ENCODE measurements around the gene FAM83F.

FAM83F gene

DNA sequence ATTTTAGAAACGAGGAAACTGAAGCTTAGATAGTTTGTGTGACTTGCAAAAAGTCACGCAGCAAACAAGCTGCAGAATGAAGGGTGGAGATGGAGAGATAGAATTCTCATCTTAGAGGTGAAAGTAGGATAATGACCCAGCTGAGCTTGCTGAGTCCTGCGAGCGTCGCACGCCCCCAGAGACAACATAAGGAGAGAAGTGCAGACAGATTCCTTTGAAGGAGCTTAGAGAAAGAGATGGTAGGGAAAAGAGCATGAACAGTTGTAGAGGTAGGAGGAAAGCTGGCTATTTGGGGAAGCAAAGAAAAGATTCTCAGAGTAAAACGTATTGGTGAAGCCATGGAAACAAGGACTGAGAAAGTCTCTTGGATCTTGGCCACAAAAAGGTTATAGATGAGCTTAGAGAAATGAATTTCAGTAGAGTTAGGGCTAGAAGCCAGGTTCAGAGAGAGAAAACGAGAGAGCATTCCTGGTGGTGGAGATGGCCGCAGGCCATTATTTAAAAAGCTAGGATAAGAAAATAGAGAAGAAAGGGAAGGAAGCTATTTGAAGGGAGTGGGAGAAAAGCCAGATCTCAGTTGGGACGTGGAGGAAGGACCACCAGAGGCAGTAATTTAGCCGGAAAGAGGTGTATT lies 44.8 kb downstream of the FAM83F start:
- no peak for FAIRE-seq

DNA sequence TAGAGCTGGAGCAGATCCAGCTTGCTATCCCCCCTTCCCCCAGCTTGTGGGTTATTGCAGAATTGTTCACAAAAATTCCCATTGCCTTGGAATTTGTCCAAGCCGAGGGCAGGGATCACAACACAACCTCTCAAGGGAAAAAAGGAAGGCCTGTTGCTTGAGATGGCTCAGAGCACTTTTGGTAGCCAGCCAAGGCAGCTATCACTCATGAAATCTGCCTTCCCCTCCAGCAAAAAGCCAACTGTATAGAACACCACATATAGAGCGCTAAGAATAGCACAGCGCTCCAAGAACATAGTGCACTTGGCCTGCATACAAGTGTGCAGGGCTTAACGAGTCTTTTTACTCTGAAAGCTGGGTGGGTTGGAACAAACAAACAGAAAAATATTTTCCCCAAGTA lies 46.2 kb downstream of the FAM83F start:
- FAIRE-seq = no peak

DNA sequence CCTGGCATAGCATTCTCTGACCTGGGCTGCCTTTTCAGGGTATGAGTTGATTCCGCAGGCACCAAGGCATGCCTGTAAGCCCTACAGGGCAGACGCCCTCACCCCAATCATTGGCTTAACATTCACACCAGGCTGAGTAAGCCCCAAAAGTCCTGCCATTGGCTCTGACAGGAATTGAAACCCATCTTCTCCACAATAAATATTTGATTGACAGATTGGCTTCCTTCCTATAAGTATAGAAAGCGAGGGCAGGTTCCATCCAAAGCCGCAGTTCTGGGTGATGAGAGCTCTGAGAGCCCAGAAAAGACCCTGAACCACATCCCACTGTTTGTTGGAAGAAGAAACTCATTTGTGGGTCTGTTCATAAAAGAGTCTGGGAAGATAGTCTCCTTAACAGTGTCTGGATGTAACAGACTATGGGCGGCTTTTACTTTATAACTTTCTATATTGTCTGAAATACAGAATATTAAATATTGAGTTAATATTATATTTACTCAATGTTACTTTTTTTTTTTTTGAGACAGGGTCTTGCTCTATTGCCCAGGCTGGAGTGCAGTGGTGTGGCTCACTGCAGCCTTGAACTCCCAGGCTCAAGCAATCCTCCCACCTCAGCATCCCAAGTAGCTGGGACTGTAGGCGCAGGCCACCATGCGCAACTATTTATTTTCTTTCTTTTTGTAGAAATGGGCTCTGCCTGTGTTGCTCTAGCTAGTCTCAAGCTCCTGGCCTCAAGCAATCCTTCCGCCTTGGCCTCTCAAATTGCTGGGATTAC lies 46.8 kb downstream of the FAM83F start:
- no peak for FAIRE-seq

DNA sequence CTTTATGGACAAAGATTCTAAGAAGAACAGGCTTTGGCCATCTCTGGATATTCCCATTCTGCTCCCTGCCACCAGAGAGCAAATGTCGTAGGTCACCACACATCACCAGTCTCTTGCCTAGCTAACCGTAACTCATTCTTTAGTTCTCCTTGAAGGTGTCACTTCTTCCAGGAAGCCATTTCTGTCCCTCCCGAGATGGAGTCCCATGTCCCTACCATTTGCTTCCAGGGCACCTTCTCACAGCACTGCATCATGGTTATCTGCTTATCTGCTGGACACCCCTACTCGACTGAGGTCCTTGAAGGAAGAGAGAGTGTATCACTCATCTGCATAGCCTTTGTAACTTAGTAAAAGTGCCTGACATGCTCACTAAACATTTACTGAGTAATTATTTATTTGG lies 47.6 kb downstream of the FAM83F start:
- no peak for FAIRE-seq

DNA sequence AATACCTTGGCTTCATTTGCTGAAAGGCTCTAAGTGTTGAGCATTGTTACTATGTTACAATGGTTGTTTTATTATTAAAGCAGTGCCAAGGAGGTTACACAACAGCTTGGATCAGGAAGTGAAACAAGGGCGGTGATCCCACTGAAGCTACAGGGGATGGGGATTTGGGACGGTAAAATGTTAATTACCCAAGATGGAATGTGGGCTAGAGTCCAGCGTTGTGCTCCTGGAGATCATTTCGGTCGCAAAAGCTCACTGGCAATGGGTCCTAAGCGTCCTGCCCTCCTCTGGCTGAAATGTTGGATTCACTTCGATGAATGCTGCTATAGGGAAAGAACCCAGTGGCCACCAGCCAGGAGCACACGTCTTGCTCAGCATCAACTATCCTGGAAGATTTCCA lies 48.3 kb downstream of the FAM83F start:
- FAIRE-seq = no peak

DNA sequence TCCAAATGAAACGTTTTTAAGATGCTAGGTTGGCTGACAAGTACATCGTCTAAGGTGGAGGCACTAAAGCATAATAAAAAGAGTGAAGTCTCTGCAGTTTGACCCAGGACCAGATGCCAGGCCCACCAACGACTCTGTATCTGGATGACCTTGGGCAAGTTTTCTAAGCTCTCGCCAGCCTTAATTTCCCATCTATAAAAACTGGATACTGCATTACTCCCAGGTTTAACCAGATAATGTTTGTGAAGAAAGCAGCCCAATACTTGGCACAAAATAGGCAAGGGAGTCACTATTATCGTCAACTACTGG lies 49.0 kb downstream of the FAM83F start:
- no peak for FAIRE-seq

DNA sequence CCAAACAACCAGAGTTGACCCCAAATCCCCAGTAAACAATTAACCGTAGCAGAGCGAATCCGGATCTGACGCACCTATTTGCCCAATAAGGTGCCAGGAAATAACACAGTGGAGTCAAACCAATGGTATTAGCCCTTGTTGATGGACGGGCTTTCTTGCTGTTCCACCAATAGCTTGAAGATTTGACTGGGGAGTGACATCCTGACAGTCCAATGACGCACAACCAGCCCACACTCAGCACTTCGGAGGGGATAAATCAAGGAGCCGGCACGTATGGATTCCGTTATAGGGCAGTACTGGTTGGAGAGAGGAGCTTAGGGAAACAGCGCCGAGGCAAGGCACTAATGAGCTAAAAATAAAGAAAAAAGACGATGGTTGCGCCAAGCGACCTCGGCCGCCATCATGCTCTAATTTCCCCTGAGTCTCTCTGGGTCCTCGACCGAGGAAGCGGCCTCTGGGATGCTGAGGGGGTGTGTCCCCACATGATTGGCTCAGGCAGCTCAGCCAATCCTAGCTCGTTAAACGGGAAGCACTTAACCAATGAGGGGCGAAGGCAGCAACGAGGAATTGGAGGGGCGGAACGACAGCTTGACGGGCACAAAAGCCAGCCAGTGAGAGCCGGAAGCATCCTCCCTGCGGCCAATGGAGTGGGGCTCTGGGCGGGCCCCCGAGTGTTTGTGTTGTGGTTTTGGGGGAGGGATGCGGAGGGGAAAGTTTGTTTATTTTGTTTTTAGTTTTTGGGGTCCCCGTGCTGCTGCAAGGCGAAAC lies 49.5 kb downstream of the FAM83F start:
- FAIRE-seq = peak; percentile 99

DNA sequence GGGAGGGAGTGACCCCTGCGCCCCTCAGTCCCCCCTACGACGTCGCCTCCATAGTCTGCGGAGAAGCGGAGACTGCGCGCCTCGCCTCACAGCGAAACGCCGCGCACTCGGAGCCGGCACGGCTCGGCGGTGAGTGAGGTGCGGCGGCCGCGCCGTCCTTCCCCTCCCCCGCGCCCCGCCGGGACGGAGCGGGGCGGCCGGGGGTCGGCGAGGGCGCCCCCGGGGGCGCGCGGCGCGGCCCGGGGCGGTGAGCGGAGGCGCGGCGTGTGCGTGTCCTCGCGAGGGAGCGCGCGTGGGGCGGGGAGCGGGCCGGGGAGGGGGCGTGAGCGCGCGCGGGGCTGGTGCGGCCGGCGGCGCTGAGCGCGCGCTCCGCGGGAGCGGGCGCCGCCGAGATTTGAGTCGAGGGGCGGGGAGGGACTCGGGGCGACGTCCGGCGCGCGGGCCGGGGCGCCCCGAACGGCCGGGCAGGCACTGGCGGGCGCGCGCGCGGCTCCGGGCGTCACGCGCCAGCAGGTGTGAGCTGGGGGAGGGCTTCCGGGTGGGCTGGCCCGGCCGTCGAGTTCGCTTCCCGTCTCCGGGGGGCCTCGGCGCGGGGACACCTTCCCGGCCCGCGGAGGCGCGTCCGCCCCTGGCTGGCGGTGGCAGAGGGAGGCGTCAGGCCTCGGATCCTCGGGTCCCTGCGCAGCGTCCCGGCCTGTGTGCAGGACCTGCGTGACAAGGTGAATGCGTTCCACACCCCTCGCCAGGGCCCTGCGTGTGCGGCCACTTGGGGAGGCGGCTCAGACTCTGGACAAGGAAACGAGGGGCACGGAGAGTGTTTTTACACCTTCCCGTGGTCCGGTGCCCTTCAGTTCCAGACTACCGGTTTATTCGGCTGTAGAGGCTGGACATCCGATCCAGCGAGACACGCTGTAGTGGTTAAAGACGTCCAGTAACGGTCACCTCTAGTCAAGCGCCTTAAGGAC lies 50.4 kb downstream of the FAM83F start:
- FAIRE-seq = no peak

DNA sequence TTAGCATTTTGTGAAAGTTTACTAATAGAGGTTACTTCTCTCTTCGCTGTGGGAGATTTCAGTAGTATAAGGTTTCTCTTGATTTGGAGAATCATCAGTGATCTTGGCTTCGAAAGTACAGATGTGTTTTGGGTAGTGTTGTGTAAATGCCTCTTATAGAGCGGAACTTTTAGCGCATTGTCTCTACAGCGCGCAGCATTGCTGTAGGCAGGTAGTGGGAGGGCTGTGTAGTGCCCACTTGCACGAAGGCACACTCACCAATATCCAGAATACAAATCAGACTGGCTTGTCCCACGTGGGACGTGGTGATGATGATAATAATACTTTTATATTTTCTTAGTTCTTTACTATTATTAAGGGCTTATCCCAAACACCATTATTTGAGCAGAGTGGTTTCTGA lies 51.4 kb downstream of the FAM83F start:
- no peak for FAIRE-seq

DNA sequence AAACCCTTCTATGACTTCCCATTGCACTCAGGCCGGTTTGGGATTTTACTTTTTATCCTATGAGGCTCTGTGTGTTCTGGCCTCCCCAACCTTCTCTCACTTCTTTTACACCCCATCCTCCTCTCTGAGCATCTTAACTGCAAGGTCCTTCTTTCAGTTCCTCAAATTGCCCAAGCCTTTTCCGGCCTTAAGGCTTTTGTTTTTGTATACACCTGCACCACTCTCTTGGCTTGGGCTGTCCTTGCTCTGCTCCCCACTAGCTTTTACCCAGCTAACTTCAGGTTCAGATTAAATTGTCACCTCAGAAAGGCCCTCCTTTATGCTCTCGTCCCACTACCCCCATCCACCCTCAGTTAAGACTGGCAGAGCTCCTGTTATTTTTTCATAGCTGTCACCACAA lies 55.5 kb downstream of the FAM83F start:
- no peak for FAIRE-seq

DNA sequence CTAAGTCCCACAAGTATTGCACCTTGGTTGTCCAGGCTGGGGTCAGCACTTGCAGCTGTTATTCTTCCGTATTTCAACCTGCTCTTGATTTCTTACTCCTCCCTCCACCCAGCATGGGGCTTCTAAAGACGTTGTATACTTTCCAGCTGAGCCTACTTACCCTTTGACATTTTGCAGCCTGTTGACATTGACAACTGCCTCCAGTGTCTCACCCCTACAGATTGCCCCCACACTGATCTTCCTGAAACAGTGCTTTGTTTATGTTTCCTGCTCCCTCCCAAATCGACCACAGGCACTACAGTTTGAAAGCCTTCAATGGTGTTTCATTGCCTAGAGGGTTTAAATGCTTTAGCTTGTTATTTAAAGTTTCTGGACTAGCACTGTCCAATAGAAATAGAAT lies 56.6 kb downstream of the FAM83F start:
- no peak for FAIRE-seq

DNA sequence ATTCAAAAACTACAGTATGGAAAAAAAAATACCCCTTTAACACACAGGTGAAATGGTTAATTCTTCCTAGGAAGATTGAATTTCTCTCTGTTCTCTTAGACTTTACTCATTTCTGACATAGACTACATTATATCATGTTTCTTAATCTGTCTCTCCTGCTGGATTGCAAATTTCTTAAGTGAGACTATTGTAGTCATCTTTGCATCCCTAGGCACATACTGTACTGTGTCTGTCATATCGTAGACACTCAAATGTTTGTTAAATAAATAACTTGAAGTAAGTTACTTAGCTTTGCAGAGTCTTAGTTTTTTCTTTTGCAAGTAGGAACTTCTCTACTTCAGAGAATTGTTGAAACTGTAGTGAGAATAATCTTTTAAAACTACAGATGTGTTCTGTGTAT lies 58.7 kb downstream of the FAM83F start:
- no peak for FAIRE-seq

DNA sequence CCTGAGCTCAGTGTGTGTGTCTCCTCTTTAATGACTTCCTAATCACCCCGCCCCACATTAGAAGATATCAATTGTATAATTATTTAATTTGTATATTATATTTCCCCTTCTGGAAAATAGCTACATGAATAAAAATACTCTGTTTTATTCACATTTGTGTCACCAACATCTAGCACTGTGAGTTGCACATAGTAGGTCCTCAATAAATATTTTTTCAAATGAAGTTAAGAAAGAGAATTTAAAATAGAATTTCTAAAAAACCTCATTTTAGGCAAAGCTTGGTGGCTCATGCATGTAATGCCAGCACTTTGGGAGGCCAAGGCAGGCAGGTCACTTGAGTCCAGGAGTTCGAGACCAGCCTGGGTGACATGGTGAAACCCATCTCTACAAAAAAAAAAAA lies 59.7 kb downstream of the FAM83F start:
- no peak for FAIRE-seq

DNA sequence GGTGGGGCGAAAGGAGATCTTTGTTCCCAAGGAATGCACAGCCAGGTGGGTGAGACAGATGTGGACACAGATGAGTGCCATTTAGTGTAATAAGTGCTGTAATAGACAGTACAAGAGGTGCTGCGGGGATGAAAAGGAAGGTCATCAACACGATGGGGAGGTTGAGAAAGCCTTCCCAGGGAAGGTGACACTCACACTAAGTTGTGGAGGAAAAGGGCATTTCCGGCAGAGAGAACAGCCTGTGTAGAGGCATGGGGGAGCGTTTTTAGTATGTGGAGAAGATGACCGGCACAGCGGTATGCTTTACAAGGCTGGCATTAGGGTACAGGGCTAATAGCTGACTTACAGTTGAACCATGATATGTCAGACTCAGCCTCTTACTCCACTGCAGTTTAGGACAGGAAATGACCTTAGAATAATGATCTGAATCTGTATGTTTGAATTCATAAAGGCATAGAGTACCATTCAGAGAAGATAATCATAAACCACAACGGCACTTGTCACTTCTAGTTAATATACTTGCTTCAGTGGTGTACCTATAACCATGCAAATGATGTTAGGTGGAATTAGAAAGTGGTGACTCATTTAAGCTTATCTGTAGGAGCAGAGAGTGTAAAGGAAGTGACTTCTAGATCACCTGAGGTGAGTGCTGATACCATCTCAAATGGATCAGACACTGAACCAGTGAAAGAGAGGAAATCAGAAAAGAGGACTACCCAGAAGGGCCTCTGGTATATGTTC lies 60.6 kb downstream of the FAM83F start:
- no peak for FAIRE-seq

DNA sequence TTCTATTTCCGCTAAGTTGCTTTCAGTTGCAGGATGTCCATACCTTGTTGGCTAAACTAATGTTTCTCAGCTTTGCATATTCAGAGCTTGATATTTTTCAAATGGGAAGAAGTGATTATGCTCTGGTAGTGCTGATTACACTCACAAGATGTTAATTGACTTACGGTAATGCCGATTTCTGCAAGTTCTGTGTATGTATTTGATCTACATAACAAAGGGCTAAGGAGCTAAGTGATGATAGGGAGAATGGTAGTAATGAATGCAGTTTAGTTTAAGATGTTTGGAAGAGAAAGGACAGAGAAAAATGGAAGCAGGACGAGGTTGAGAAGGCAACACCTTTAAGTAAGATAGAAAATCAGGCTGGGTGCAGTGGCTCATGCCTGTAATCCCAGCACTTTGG lies 61.4 kb downstream of the FAM83F start:
- FAIRE-seq = no peak

DNA sequence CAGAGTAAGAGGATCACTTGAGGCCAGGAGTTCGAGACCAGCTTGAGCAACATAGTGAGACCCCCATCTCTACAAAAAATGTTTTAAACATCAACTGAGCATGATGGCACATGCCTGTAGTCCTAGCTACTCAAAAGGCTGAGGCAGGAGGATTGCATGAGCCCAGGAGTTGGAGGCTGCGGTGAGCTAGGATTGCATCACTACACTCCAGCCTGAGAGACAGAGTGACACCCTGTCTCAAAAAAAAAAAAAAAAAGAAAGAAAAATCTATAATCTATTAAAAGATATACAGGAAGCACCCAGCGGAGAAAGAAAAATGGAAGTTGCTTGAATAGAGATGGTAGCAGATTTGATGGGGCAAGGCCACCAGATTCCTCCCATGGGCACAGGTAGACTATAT lies 61.8 kb downstream of the FAM83F start:
- no peak for FAIRE-seq

DNA sequence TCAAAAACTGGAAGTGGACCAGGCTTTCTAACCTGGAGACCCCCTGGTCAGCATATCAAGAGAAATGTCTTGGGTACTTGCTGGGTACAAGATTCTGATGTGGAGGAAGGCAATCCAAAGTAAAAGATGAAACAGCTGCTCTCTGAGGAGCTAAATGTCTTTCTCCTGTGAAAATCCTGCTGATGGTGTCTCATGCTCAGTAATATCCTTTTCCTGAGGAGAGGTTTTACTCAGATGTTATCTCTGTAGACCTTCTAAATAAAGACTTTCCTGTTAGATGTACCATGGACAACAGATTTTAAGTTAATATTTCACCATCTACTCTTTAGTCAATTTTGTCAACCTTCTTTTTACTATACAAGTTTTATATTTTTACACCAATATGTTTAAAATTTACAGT lies 62.9 kb downstream of the FAM83F start:
- FAIRE-seq = no peak

DNA sequence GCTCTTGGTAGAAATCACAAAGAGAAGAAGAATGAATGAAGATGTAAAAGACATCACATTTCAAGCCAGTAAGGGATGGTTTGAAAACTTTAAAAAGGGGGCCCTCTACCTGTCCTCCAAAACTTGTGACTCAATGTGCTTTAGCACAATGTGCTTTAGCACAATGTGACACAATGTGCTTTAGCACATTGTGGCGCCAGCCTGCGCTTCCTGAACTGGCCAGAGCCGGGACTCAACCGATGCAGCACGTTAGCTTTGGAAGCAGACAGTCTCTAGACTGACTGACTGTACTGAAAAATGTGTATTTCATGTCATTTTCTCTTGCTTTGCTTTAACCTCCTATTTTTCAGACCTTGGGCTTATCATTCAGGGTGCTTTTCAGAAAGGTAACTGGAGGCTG lies 63.5 kb downstream of the FAM83F start:
- no peak for FAIRE-seq

DNA sequence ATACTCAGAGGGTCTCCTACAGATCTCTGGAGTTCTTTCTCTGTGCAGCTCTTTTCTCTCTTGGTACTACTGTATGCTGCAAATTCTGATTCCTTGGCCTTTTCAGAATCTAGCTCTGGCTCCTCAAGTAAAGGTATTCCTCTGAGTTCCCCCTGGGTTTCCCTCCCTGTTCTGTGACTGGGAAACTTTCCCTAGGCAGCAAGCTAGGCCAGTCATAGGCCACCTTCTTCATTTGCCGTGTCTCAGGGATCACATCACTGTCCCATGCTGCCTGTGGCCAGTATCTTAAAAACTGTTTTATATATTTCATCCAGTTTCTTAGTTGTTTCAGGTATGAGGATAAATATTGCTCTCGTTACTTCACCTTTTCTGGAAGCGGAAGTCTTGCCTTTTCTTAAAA lies 71.2 kb downstream of the FAM83F start:
- FAIRE-seq = no peak

DNA sequence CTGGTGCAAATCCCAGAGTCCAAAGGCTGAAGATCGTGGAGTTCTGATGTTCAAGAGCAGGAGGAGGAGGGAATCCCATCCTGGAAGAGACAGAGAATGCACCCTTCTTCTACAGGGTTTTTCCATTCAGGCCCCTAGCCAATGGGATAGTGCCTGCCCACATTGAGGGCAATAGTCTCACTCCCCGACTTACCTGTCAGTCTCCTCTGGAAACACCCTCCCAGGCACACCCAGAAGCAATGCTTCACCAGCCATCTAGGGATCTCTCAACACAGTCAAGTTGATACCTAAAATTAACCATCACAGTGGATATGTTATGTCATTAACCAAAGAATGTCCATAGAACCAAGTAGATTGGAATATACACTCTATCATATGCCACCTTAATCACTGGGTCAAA lies 72.9 kb downstream of the FAM83F start:
- no peak for FAIRE-seq

DNA sequence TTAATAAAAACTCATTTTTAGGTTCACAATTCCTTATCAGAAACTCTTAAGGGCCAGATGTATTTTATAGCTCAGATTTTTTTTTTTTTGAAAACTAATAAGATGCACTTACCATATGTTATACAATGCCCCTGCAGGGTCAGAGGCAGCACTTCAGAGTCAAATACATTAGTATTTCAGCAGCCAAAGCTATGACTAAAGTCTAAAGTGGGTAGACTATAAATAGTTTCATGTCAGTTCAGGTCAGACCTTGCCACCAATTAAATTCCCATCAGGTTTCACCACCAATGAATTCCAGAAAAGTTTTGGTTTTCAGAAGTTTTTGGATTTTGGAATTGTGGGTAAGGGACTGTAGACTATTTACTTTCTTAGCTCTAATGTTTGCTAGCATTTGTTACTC lies 75.9 kb downstream of the FAM83F start:
- no peak for FAIRE-seq

DNA sequence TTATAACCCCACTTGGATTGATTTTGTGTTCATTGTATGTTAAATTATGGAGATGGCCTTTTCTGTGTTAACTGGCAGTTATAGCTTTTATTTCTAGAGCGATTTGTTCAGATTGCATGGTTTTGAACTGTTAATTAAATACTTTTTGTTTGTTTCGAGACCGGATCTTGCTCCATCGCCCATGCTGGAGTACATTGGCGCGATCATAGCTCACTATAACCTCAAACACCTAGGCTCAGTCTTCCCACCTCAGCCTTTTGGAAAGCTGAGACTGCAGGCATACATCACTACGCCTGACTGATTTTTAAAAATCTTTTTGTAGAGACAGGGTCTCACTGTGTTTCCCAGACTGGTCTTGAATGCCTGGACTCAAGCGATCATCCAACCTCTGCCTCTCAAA lies 77.0 kb downstream of the FAM83F start:
- FAIRE-seq = no peak
